Activated naive CD4-positive, alpha-beta T cell treated with anti-CD3 and anti-CD28 coated beads, Interleukin-2, amount 50 U/mL, for 72 hours (primary cell): ENCODE results near the gene HS3ST4. TPM values are rescaled to one million over a fixed set of nuclear protein-coding genes. Genes with fewer than 3 reads are reported as not detected.
"Not testable (repeated sequence)": the region's sequence is repeated elsewhere in the genome, so short reads cannot be mapped to it uniquely, and the experiment has no call there.

Experiments
- ATAC-seq, 2 donors: fragments of 150-1000 bp; cut with Tn5 transposase; 2 replicates each; pipeline ENCODE4 v1.10.0; 2021; ENCODE audit warnings: mild to moderate bottlenecking in 2 of 2, moderate library complexity in 2 of 2
- DNase-seq, 2 donors: peaks; one replicate each; pipeline ENCODE4 v3.0.0; 2021 to 2022; ENCODE audit warnings: low spot score in 2 of 2
- H3K27ac Mint-ChIP-seq, 2 donors: one replicate each; pipeline ENCODE4 v1.8.0; 2022; ENCODE audit warnings: mild to moderate bottlenecking in 2 of 2, mixed read lengths in 2 of 2
- H3K36me3 Mint-ChIP-seq, 2 donors: one replicate each; pipeline ENCODE4 v1.8.0; 2022; ENCODE audit warnings: mixed read lengths in 2 of 2
- H3K9me3 Mint-ChIP-seq, 2 donors: one replicate each; pipeline ENCODE4 v1.8.0; 2022; ENCODE audit warnings: mixed read lengths in 2 of 2
- total RNA-seq, 2 donors: library from RNA; stranded (reverse); gene quantifications; one replicate each; pipeline ENCODE4 v1.2.3, GENCODE V29; 2022

Gene HS3ST4
- total RNA-seq, 2 donors from 2014 or later: not detected

- Mint-ChIP-seq H3K36me3 (no peaks in the 10 kb centered on the region), H3K9me3 (peaks cover 3 to 5% of the 10 kb centered on the region in 2 donors), H3K27ac (no peak overlapping the region)
- DNase-seq: no peak
- no peak for ATAC-seq
These were observed 366.6 kb downstream of the HS3ST4 start for GRCh38 chr16:26058326-26058725.

- ATAC-seq: no peak
- H3K27ac Mint-ChIP-seq: no peak overlapping the region
- no peak for DNase-seq
- H3K9me3 Mint-ChIP-seq: peaks cover 1 to 7% of the 10 kb centered on the region in 2 donors
- no peaks in the 10 kb centered on the region for H3K36me3 Mint-ChIP-seq
These were observed 378.7 kb downstream of the HS3ST4 start for GRCh38 chr16:26070302-26071100.

- H3K36me3 Mint-ChIP-seq: no peaks in the 10 kb centered on the region
- DNase-seq (no peak), ATAC-seq (no peak)
- no peak overlapping the region for H3K27ac Mint-ChIP-seq
- H3K9me3 Mint-ChIP-seq: peaks cover 6 to 7% of the 10 kb centered on the region in 2 donors
These were observed 379.5 kb downstream of the HS3ST4 start for GRCh38 chr16:26071101-26071866.

GRCh38 chr16:26078716-26079355 lies 387.1 kb downstream of the HS3ST4 start:
- H3K9me3 Mint-ChIP-seq: peaks cover 0 to 6% of the 10 kb centered on the region in 2 donors
- ATAC-seq: no peak
- no peaks in the 10 kb centered on the region for H3K36me3 Mint-ChIP-seq
- no peak for DNase-seq
- no peak overlapping the region for H3K27ac Mint-ChIP-seq

- H3K27ac Mint-ChIP-seq: no peak overlapping the region
- no peak for ATAC-seq
- H3K9me3 Mint-ChIP-seq: peaks cover 0 to 4% of the 10 kb centered on the region in 2 donors
- DNase-seq: no peak
- no peaks in the 10 kb centered on the region for H3K36me3 Mint-ChIP-seq
These were observed 395.3 kb downstream of the HS3ST4 start for GRCh38 chr16:26087091-26087490.

- ATAC-seq (no peak), DNase-seq (no peak)
- H3K36me3 Mint-ChIP-seq: no peaks in the 10 kb centered on the region
- peaks cover 0 to 4% of the 10 kb centered on the region in 2 donors for H3K9me3 Mint-ChIP-seq
- no peak overlapping the region for H3K27ac Mint-ChIP-seq
These were observed 399.8 kb downstream of the HS3ST4 start for GRCh38 chr16:26091511-26091910.

- DNase-seq, ATAC-seq, H3K9me3 Mint-ChIP-seq, H3K36me3 Mint-ChIP-seq, H3K27ac Mint-ChIP-seq: not testable (repeated sequence)
These were observed 406.4 kb downstream of the HS3ST4 start for GRCh38 chr16:26098206-26098605.

- DNase-seq (no peak), ATAC-seq (no peak)
- no peaks in the 10 kb centered on the region for H3K36me3 Mint-ChIP-seq
- H3K9me3 Mint-ChIP-seq: peaks cover 10 to 15% of the 10 kb centered on the region in 2 donors
- no peak overlapping the region for H3K27ac Mint-ChIP-seq
These were observed 410.6 kb downstream of the HS3ST4 start for GRCh38 chr16:26102369-26102768.

- H3K36me3 Mint-ChIP-seq: no peaks in the 10 kb centered on the region
- ATAC-seq: no peak
These were observed 417.2 kb downstream of the HS3ST4 start for GRCh38 chr16:26108836-26109505.

GRCh38 chr16:26111900-26112299 lies 420.1 kb downstream of the HS3ST4 start:
- no peaks in the 10 kb centered on the region for H3K36me3 Mint-ChIP-seq
- no peak for DNase-seq
- H3K9me3 Mint-ChIP-seq: no peaks in the 10 kb centered on the region
- no peak for ATAC-seq
- H3K27ac Mint-ChIP-seq: no peak overlapping the region

More at GRCh38 chr16:26108836-26109505, 417.2 kb downstream of the HS3ST4 start:
- no peak overlapping the region for H3K27ac Mint-ChIP-seq
- H3K9me3 Mint-ChIP-seq: peaks cover 6 to 11% of the 10 kb centered on the region in 2 donors
- no peak for DNase-seq

- no peaks in the 10 kb centered on the region for H3K9me3 Mint-ChIP-seq
These were observed 426.8 kb downstream of the HS3ST4 start for GRCh38 chr16:26118575-26118974.

GRCh38 chr16:26120729-26121128 lies 429.0 kb downstream of the HS3ST4 start:
- no peaks in the 10 kb centered on the region for H3K9me3 Mint-ChIP-seq
- H3K27ac Mint-ChIP-seq: no peak overlapping the region
- no peaks in the 10 kb centered on the region for H3K36me3 Mint-ChIP-seq
- ATAC-seq: no peak
- no peak for DNase-seq

More at GRCh38 chr16:26118575-26118974, 426.8 kb downstream of the HS3ST4 start:
- ATAC-seq (no peak), DNase-seq (no peak)
- Mint-ChIP-seq H3K27ac (no peak overlapping the region), H3K36me3 (no peaks in the 10 kb centered on the region)

GRCh38 chr16:26128296-26128695 lies 436.5 kb downstream of the HS3ST4 start:
- H3K27ac Mint-ChIP-seq: no peak overlapping the region
- H3K9me3 Mint-ChIP-seq: peaks cover 0 to 3% of the 10 kb centered on the region in 2 donors
- no peaks in the 10 kb centered on the region for H3K36me3 Mint-ChIP-seq
- ATAC-seq (no peak), DNase-seq (no peak)

GRCh38 chr16:26129997-26130396 lies 438.2 kb downstream of the HS3ST4 start:
- no peaks in the 10 kb centered on the region for H3K36me3 Mint-ChIP-seq
- ATAC-seq: no peak

GRCh38 chr16:26133416-26134093 lies 441.8 kb downstream of the HS3ST4 start:
- H3K36me3 Mint-ChIP-seq: no peaks in the 10 kb centered on the region
- H3K9me3 Mint-ChIP-seq: no peaks in the 10 kb centered on the region
- H3K27ac Mint-ChIP-seq: no peak overlapping the region
- DNase-seq (no peak), ATAC-seq (no peak)

More at GRCh38 chr16:26129997-26130396, 438.2 kb downstream of the HS3ST4 start:
- DNase-seq: no peak
- H3K27ac Mint-ChIP-seq: no peak overlapping the region
- H3K9me3 Mint-ChIP-seq: peaks cover 0 to 3% of the 10 kb centered on the region in 2 donors

GRCh38 chr16:26134588-26134987 lies 442.8 kb downstream of the HS3ST4 start:
- DNase-seq (no peak), ATAC-seq (no peak)
- Mint-ChIP-seq H3K9me3 (no peaks in the 10 kb centered on the region), H3K36me3 (no peaks in the 10 kb centered on the region), H3K27ac (no peak overlapping the region)
